Colonic mucosa (tissue), 4 donors: ENCODE results near the gene KIF7. TPM values are rescaled to one million over a fixed set of nuclear protein-coding genes. Genes with fewer than 3 reads are reported as not detected.

Experiments used
- DNase-seq: peaks from one replicate; pipeline ENCODE4 v3.0.0-alpha.2; 2020
- H3K27ac ChIP-seq: fragments of 200-600 bp; one replicate; pipeline ENCODE4 v1.8.0; 2021
- H3K27me3 ChIP-seq: fragments of 200-600 bp; one replicate; pipeline ENCODE4 v1.8.0; 2021
- H3K36me3 ChIP-seq: fragments of 200-600 bp; one replicate; pipeline ENCODE4 v1.8.0; 2021
- H3K4me1 ChIP-seq: fragments of 200-600 bp; one replicate; pipeline ENCODE4 v1.8.0; 2021; ENCODE audit warnings: mild to moderate bottlenecking
- H3K4me3 ChIP-seq: fragments of 200-600 bp; one replicate; pipeline ENCODE4 v1.8.0; 2021
- H3K9ac ChIP-seq, 2 donors: one replicate each; pipeline ENCODE4 v1.7.0; 2013; ENCODE audit warnings: control low read depth in 2 of 2, low read depth in 2 of 2, low read length in 2 of 2
- H3K9me3 ChIP-seq: fragments of 200-600 bp; one replicate; pipeline ENCODE4 v1.8.0; 2021
- intact Hi-C: fragments of 100-400 bp; cut with DNase I; formaldehyde crosslinking; loops from one replicate; pipeline ENCODE4 v1.14.1; 2022
- total RNA-seq, 2 donors: library from RNA; stranded (reverse); fragmentation: NEBNext Ultra II Directional in 1 of 2; extraction: Animal tissue kit (Norgen Biotek cat#: 25700) in 1 of 2; gene quantifications; one replicate each; pipeline ENCODE4 v1.2.1, GENCODE V29; 2021
- TF ChIP-seq, protein P1 (sequence below): fragments of 200-600 bp; IDR thresholded peaks from one replicate; pipeline ENCODE4 v1.8.0; 2022; ENCODE audit warnings: antibody characterized with exemption, mild to moderate bottlenecking
- donor health status: healthy.
- donor health status: DM: no; HTN: no; CAD: no.
- donor health status: DM: no; HTN: no; CAD: no.

Gene KIF7
- total RNA-seq, 2 donors from 2014 or later, result 1.1 to 1.2 TPM

DNA sequence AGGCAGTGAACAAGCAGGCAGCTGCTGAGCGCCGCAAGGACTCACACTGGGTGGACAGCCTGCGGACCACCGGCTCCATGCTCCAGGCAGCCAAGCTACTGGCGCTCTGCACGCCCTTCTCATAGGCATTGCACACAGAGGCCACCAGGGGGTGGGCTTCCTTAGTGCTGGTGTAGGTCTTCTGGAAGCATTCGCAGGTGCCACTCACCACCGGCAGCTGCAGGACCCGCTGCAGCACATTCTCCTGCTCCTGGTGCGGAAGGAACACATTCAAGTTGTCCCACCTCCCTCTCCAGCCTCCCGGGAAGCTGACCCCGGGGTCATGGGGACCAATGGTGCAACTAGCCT is 17.9 kb upstream of the KIF7 start:
- DNase-seq, result no peak
- intact Hi-C loops, result no loop called here
- no peaks in the 10 kb centered on the region for H3K36me3 ChIP-seq

GRCh38 chr15:89672221-89673164 is 17.2 kb upstream of the KIF7 start:
- Histone ChIP-seq H3K4me3 (no peak overlapping the region), H3K4me1 (no peaks in the 10 kb centered on the region), H3K27ac (no peak overlapping the region), H3K36me3 (no peaks in the 10 kb centered on the region), H3K9ac (no peak overlapping the region), H3K9me3 (no peaks in the 10 kb centered on the region), H3K27me3 (no peaks in the 10 kb centered on the region)
- TF ChIP-seq, protein P1, sequence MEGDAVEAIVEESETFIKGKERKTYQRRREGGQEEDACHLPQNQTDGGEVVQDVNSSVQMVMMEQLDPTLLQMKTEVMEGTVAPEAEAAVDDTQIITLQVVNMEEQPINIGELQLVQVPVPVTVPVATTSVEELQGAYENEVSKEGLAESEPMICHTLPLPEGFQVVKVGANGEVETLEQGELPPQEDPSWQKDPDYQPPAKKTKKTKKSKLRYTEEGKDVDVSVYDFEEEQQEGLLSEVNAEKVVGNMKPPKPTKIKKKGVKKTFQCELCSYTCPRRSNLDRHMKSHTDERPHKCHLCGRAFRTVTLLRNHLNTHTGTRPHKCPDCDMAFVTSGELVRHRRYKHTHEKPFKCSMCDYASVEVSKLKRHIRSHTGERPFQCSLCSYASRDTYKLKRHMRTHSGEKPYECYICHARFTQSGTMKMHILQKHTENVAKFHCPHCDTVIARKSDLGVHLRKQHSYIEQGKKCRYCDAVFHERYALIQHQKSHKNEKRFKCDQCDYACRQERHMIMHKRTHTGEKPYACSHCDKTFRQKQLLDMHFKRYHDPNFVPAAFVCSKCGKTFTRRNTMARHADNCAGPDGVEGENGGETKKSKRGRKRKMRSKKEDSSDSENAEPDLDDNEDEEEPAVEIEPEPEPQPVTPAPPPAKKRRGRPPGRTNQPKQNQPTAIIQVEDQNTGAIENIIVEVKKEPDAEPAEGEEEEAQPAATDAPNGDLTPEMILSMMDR, result no peak
- DNase-seq, result no peak
- intact Hi-C loops, result no loop called here

More for the DNA sequence above, 17.9 kb upstream of the KIF7 start:
- no peaks in the 10 kb centered on the region for H3K4me1 ChIP-seq
- TF ChIP-seq, protein P1, result no peak
- no peak overlapping the region for H3K27ac ChIP-seq
- no peaks in the 10 kb centered on the region for H3K9me3 ChIP-seq
- H3K27me3 ChIP-seq, result no peaks in the 10 kb centered on the region
- H3K9ac ChIP-seq, result no peak overlapping the region
- no peak overlapping the region for H3K4me3 ChIP-seq

DNA sequence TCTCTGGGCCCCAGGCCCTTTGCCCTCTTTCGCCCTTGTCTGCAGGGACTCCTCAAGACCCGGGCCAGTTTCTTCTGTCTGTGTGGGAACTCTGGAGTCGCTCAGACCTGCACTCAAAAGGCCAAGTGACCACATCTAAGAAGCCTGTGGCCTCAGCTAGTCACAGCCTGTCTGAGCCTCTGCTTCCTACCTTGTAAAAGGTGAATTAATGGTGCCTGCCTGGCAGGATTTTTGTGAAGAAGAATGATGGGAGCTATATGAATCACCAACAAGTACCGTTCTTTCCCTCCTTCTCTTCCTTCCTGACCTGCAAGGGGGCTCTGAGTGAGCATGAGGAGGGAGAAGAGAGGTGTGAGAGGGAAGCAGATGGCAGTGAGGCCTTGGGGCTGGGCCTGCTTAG is 16.4 kb upstream of the KIF7 start:
- no peak overlapping the region for H3K9ac ChIP-seq
- H3K27ac ChIP-seq, result no peak overlapping the region
- H3K4me3 ChIP-seq, result no peak overlapping the region
- intact Hi-C loops, result no loop called here
- no peaks in the 10 kb centered on the region for H3K9me3 ChIP-seq
- TF ChIP-seq, protein P1, result no peak
- no peaks in the 10 kb centered on the region for H3K4me1 ChIP-seq
- no peak for DNase-seq
- no peaks in the 10 kb centered on the region for H3K27me3 ChIP-seq
- H3K36me3 ChIP-seq, result no peaks in the 10 kb centered on the region

- Histone ChIP-seq H3K4me3 (no peak overlapping the region), H3K4me1 (no peaks in the 10 kb centered on the region), H3K27me3 (no peaks in the 10 kb centered on the region), H3K9ac (no peak overlapping the region), H3K36me3 (no peaks in the 10 kb centered on the region), H3K27ac (no peak overlapping the region), H3K9me3 (no peaks in the 10 kb centered on the region)
- DNase-seq, result no peak
- TF ChIP-seq, protein P1, result no peak
- intact Hi-C loops, result no loop called here
These were observed 15.8 kb upstream of the KIF7 start for GRCh38 chr15:89670971-89671560.

- no peak overlapping the region for H3K4me3 ChIP-seq
- DNase-seq, result no peak
These were observed 14.7 kb upstream of the KIF7 start for GRCh38 chr15:89669941-89670340.

More at GRCh38 chr15:89669941-89670340, 14.7 kb upstream of the KIF7 start:
- Histone ChIP-seq H3K4me1 (no peaks in the 10 kb centered on the region), H3K27ac (no peak overlapping the region), H3K9me3 (no peaks in the 10 kb centered on the region), H3K36me3 (no peaks in the 10 kb centered on the region), H3K9ac (no peak overlapping the region), H3K27me3 (no peaks in the 10 kb centered on the region)
- TF ChIP-seq, protein P1, result no peak
- intact Hi-C loops, result no loop called here
